Measurements from ENCODE around the gene CAPN10.

CAPN10 gene

GRCh38 chr2:240624011-240624949 lies 37.7 kb downstream of the CAPN10 start:
- DNase-seq (ENCODE audit: low spot score): no peak

- DNase-seq (ENCODE audit: low spot score): no peak
Observed at GRCh38 chr2:240624950-240625621, 38.6 kb downstream of the CAPN10 start, which contains the start of gene GPR35. TSS of gene GPR35 (plus strand) at chr2:240625480. CDS start at chr2:240629953, 4,473 bp downstream.

GRCh38 chr2:240626531-240627300 lies 40.2 kb downstream of the CAPN10 start:
- no peak for DNase-seq (ENCODE audit: low spot score)

- peak; percentile 19 for DNase-seq (ENCODE audit: low spot score)
Observed at GRCh38 chr2:240627736-240628506, 41.4 kb downstream of the CAPN10 start.

- DNase-seq (ENCODE audit: low spot score): peak; percentile 3
Observed at GRCh38 chr2:240628507-240628807, 41.9 kb downstream of the CAPN10 start.

- DNase-seq (ENCODE audit: low spot score): no peak
Observed at GRCh38 chr2:240628808-240629618, 42.5 kb downstream of the CAPN10 start.

- no peak for DNase-seq (ENCODE audit: low spot score)
Observed at GRCh38 chr2:240629619-240629967, 43.1 kb downstream of the CAPN10 start.

GRCh38 chr2:240629968-240630770 lies 43.6 kb downstream of the CAPN10 start:
- DNase-seq (ENCODE audit: low spot score): peak; percentile 17

- peak; percentile 9 for DNase-seq (ENCODE audit: low spot score)
Observed at GRCh38 chr2:240630771-240631547, 44.4 kb downstream of the CAPN10 start.

GRCh38 chr2:240631548-240632305 lies 45.2 kb downstream of the CAPN10 start:
- peak; percentile 13 for DNase-seq (ENCODE audit: low spot score)

GRCh38 chr2:240632306-240632721 lies 45.8 kb downstream of the CAPN10 start:
- peak; percentile 12 for DNase-seq (ENCODE audit: low spot score)

GRCh38 chr2:240635121-240635997 lies 48.8 kb downstream of the CAPN10 start:
- DNase-seq (ENCODE audit: low spot score): peak; percentile 11

- DNase-seq (ENCODE audit: low spot score): peak; percentile 4
Observed at GRCh38 chr2:240635998-240636547, 49.5 kb downstream of the CAPN10 start.

- peak; percentile 10 for DNase-seq (ENCODE audit: low spot score)
Observed at GRCh38 chr2:240636563-240637115, 50.1 kb downstream of the CAPN10 start.

- peak; percentile 14 for DNase-seq (ENCODE audit: low spot score)
Observed at GRCh38 chr2:240637116-240637900, 50.8 kb downstream of the CAPN10 start.

- peak; percentile 7 for DNase-seq (ENCODE audit: low spot score)
Observed at GRCh38 chr2:240637901-240638345, 51.4 kb downstream of the CAPN10 start.
